Activated CD8-positive, alpha-beta memory T cell treated with anti-CD3 and anti-CD28 coated beads for 1 hour (primary cell): ENCODE results near the gene BCORL1.

ENCODE experiments used
- DNase-seq, 2 donors: peaks; one replicate each; pipeline ENCODE4 v3.0.0-alpha.2; 2020; ENCODE audit warnings: low read depth in 1 of 2; ENCODE audit errors: extremely low read depth in 1 of 2

The BCORL1 gene

GRCh38 chrX:129961180-129962083, 21.0 kb upstream of the BCORL1 start:
- peak in 1 of 2 donors; percentile 40 for DNase-seq

DNA sequence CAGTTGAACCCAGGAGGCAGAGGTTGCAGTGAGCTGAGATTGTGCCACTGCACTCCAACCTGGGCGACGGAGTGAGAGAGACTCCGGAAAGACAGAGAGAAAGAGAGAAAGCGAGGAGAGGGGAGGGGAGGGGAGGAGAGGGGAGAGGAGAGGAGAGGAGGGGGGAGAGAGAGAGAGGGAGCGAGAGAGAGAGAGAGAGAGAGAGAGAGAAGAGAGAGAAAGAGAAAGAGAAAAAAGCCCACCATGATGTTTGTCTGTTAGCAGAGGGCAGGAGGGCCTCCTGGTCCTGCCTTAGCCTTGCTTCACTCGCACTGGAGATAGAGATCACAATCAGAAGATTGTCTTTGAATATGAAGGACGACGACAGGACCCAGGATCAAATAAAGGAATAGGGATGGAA, 18.7 kb upstream of the BCORL1 start:
- DNase-seq: no peak

- no peak for DNase-seq
Measured at GRCh38 chrX:129965166-129965565, 17.3 kb upstream of the BCORL1 start.

GRCh38 chrX:129968968-129969367, 13.5 kb upstream of the BCORL1 start:
- DNase-seq: no peak

- no peak for DNase-seq
Measured at GRCh38 chrX:129976441-129976840, 6.0 kb upstream of the BCORL1 start.

DNA sequence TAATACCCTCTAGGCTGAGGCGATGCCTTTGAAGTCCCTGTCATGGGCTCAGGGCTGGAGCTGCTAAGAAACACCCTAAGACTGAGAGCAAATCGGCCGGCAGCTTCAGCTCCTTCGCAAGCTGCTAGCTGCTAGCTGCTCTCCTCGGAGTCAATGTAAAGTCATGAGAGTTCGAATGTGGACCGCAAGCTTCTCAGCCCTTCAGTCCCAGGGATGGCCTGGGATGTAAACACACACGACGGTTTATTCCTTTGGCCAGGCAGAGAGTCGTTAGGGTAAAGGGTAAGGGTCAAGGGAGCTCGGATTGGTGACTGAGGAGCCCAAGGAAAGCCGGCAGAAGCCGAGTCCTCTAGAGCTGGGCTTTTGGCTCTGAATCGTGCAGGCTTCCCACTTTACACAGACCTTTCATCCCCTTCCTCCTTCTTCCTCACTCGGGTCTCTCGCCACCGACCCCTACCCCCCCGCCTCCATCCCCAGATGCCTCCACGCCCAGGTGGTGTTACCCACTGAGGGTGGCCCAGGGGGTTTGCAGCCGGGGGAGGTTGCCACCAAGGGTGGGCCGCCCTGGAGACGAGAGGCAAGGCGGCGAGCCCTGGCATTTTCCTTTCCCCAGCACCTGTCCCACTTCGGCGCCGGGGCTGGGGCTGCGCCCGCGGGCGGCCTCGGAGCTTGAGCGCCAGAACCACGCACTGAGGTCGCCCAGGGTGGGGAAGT, 3.1 kb upstream of the BCORL1 start:
- DNase-seq: no peak

DNA sequence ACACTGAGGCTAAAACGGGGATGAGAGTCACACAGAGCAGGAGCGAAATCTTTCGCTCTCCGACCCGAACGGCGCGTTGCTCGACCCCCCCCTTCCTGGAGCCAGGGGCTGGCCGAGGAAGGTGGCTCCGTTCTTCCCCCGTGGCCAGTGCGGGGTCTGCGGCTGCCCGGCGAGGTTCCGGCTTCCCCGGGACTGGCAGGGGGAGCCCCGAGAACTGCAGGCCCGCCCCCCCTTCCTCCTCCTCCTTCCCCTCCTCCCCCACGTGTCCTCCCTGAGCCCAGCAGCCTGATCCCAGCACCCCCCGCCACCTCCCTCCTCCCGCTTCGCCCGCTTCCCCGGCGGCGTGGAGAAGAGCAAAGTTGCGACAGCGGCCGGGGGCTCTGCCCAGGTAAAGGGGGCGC, 2.4 kb upstream of the BCORL1 start:
- DNase-seq: no peak

GRCh38 chrX:129980540-129981199, 1.8 kb upstream of the BCORL1 start:
- DNase-seq: no peak

DNA sequence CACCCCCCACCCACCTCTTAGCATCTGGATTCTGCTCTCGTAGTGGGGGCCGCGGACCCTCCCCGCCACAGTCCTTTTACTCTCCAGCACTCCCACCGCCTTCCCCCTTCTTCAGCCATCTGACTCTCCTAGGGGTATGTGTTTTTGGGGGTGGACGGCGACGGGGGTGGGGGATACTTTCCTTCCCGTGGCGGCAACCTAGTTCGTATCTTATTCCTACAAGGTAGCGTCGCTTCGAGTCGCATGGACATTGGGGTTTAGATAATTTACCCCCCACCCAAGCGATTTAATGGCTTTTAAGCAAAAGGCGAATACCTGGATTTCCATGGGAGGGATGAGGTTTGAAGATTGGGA, 1.3 kb upstream of the BCORL1 start:
- DNase-seq: no peak

DNA sequence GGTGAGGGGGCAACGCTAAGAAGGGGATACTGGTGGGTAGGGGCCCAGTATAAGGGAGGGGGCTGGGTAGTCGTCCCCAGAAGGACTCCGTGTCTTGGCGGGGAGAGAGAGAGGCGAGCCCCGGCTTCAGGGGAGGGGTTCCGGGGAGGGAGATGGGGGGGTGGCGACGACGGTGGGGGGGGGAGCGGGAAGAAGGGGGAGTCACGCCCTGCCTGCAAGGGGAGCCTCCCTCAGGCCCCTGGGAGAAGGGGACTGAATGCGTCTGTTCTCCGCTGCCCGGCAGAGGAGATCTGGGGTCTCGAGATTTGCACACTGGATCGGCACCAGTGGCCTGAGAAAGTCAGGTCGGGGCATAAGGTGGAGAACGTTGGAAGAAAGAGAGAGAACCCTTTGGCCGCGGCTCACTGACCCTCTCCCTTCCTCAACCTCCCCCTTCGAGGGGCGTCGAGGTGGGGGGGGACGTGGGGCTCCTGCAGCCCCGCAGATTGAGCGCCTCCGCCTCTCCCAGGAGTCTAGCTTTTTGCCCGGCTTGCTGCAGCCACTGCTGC, 609 bp upstream of the BCORL1 start:
- DNase-seq: no peak

DNA sequence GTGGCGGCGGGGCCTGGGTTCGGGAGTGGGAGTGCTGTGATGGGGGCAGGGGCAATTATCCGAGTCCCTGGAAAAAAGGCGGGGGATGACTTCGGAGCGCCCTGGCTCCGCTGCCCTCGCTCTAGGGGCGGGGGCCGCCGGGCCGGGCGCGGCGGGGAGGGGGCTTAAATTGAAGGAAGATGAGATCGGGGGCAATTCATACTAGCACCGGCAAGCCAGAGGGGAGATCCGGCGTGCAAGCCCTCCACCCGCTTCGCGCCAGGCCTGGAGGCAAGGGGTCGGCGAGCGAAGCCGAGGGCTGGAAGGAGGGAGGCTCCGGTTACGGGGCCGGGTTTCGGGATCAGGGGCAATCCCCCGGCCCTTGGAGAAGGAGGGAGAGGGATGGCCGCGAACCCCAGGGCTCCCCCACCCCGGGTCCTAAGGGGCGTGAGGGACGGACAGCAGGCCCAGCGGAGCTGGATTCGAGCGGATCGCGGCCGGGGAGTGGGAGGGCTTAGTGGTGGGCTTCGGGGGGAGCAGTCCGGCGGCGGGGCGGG, 1.2 kb downstream of the BCORL1 start:
- no peak for DNase-seq

DNA sequence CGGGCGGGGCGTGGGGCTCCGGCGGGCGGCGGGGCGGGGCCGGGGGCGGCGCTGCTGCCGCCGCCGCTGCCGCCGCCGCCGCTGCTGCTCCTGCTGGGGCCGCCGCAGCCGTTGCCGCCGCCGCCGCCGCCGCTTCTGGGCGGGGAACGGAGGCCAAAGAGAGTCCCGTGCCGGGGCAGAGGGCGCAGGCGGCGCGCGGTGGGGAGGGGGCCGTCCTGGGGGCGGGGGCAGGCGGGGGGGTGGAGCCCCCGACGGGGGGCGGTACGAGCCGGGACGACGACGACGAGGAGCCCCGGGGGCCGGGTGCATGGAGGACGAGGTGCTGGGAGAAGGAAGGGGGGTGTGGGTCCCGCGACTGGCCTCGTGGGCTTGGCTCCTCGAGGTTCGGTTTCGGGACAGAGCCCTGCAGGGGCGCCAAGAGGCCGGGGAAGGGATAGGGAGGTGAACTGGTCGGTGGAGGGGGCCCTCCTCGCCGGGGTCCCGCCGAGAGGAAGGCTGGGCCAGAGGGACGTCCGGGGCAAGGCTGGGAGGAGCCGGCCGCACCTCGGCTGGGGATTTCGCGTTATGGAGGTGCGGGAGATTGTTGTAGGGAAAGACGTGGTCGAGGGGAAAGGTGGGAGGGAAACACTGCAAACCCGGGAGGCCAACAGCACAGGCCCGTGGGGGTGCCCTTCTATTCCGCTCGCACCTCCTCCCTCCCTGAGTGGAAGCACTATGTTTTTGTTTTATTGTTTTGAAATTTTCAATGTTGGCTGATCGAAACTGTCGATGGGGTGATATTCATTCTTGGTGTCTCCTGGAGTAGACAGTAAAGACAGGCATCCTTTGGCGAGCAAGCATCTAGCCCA, 1.9 kb downstream of the BCORL1 start:
- DNase-seq: no peak

DNA sequence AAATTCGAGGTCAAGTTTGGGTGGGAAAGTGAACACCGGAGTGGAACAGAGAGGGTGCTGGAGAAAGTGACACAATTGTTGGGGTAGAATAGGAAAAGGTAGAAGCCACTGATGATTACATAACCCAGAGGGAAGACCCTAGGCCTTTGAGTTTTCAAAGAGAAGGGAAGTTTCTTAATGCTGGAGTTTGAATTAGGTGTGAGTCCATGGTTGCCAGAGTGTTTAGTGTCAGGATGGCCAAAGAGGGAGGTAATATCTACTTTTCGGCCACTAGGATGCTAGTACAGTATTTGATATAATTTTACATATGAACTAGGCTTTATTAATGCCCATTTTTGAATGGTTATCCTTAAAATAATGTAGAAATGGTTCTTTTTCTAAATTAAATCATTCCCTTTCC, 5.4 kb downstream of the BCORL1 start:
- DNase-seq: no peak

GRCh38 chrX:129992181-129992580, 9.7 kb downstream of the BCORL1 start:
- DNase-seq: no peak

DNA sequence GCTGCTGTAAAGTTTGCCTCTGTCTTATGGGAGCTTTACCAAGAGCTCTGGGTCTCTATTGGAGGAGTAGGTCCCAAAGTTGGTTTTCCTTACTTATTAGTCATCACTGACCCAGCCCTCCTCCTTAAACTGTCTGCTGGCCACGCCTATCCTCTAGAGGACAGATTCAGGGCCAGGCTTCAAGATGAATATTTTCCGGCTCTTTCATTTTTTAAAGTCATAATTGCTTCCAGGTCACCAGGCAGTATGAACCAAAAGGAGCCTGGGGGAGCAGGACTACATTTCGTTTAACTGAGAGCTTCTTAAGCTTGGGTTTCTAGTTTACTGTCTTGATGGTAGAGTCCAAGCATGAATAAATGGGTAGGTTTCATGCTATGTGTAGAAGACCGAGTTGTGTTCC, 13.7 kb downstream of the BCORL1 start:
- DNase-seq: no peak

DNA sequence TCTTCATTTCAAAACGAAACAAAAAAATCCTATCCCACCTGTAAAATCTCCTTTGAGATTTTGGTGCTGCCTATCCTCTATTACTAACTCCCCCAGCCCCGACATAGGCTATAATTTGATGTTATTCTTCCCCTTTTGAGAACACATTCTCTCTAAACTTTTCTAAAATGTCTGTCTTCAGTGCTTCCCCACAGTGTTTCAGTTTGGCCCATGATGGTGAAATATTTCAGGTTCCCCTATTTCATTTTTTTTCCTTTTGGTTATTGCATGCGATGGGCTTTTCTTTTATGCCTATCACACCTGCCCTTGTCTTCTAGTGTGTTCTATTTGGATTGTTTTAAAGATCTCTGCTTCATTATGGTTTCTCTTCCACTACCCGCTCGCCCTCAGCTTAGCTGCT, 14.7 kb downstream of the BCORL1 start:
- no peak for DNase-seq

- DNase-seq: no peak
Measured at GRCh38 chrX:129998021-129998420, 15.6 kb downstream of the BCORL1 start.

GRCh38 chrX:130001893-130002292, 19.5 kb downstream of the BCORL1 start:
- DNase-seq: no peak

- no peak for DNase-seq
Measured at GRCh38 chrX:130002541-130002940, 20.1 kb downstream of the BCORL1 start.

GRCh38 chrX:130005089-130005807, 22.8 kb downstream of the BCORL1 start:
- DNase-seq: no peak
